ENCODE data around the gene CANT1.

Gene CANT1

DNA sequence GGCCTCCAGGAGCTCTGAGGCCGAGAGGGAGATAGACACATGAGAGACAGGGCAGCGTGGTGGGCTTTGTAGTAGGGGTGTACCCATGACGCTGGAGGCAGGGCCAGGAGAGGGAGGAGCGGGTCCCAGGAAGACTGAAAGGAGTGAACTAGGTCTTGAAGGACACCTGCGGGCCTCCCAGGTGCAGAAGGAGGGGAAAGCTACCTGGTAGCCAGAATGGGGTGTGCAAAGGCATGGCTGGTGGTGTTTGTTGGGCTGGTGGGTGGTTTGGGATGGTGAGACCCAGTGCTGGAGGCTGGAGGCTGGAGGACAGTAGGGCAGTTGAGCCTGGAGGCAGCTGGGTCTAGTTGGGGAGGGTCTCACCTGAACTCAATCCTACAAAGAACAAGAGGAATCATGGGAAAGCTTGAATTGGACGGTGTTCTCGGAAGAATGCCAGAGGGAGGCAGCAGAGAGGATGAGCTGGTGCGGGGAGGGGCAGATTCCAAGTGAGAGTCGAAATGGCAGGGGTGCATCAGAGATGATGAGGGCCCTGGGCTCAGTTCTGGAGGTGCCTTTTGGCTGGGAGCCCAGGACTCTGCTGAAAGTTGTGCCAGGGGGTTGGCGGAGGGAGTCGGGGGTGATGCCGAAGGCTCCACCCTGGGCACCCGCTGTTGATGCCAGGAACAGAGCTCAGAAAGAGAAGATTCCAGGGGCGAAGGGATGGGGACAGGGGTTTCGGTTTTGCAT is 35.6 kb upstream of the CANT1 start:
- Histone ChIP-seq H3K36me3 (peaks cover 29 to 53% (median 44%) of the 10 kb centered on the region in 3 donors), H3K27ac (peak overlapping the region in 1 of 2 donors; percentile 76), H3K4me1 (peaks cover 0 to 56% (median 39%) of the 10 kb centered on the region in 4 donors), H3K27me3 (no peaks in the 10 kb centered on the region), H3K4me3 (no peak overlapping the region), H3K9me3 (no peaks in the 10 kb centered on the region)
- peak in 1 of 2 donors; percentile 66 for DNase-seq
- intact Hi-C loops (cut with DNase I; ENCODE audit: low total_unique reads), result no loop called here
- TF ChIP-seq CTCF (IDR thresholded peaks at IDR 0.05), result no peak

- Histone ChIP-seq H3K27ac (no peak overlapping the region), H3K36me3 (peaks cover 23 to 46% (median 38%) of the 10 kb centered on the region in 3 donors), H3K9me3 (no peaks in the 10 kb centered on the region), H3K4me1 (peaks cover 0 to 57% (median 39%) of the 10 kb centered on the region in 4 donors), H3K4me3 (no peak overlapping the region), H3K27me3 (no peaks in the 10 kb centered on the region)
- intact Hi-C loops (cut with DNase I; ENCODE audit: low total_unique reads), result no loop called here
- DNase-seq, result peak in 1 of 2 donors; percentile 55
- TF ChIP-seq CTCF (IDR thresholded peaks at IDR 0.05), result no peak
Observed at GRCh38 chr17:79044462-79044861, 34.9 kb upstream of the CANT1 start.

GRCh38 chr17:79043931-79044320 is 34.4 kb upstream of the CANT1 start:
- peaks cover 0 to 63% (median 42%) of the 10 kb centered on the region in 4 donors for H3K4me1 ChIP-seq
- no peak overlapping the region for H3K27ac ChIP-seq
- H3K9me3 ChIP-seq, result no peaks in the 10 kb centered on the region
- H3K36me3 ChIP-seq, result peaks cover 17 to 41% (median 38%) of the 10 kb centered on the region in 3 donors
- DNase-seq, result peak in 1 of 2 donors; percentile 62
- no peak for TF ChIP-seq CTCF (IDR thresholded peaks at IDR 0.05)
- H3K4me3 ChIP-seq, result no peak overlapping the region
- no peaks in the 10 kb centered on the region for H3K27me3 ChIP-seq
- intact Hi-C loops (cut with DNase I; ENCODE audit: low total_unique reads), result no loop called here

- H3K27me3 ChIP-seq, result no peaks in the 10 kb centered on the region
- intact Hi-C loops (cut with DNase I; ENCODE audit: low total_unique reads), result no loop called here
- H3K27ac ChIP-seq, result no peak overlapping the region
- no peaks in the 10 kb centered on the region for H3K9me3 ChIP-seq
- DNase-seq, result peak in 1 of 2 donors; percentile 47
- H3K36me3 ChIP-seq, result peaks cover 12 to 35% (median 35%) of the 10 kb centered on the region in 3 donors
- TF ChIP-seq CTCF (IDR thresholded peaks at IDR 0.05), result no peak
- no peak overlapping the region for H3K4me3 ChIP-seq
- peaks cover 0 to 64% (median 47%) of the 10 kb centered on the region in 4 donors for H3K4me1 ChIP-seq
Observed at GRCh38 chr17:79043191-79043930, 33.8 kb upstream of the CANT1 start.

GRCh38 chr17:79042421-79043190 is 33.0 kb upstream of the CANT1 start:
- TF ChIP-seq CTCF (IDR thresholded peaks at IDR 0.05), result peak; percentile 76 to 80
- peaks cover 4 to 28% (median 28%) of the 10 kb centered on the region in 3 donors for H3K36me3 ChIP-seq
- no peaks in the 10 kb centered on the region for H3K9me3 ChIP-seq
- no peaks in the 10 kb centered on the region for H3K27me3 ChIP-seq
- peaks cover 0 to 64% (median 46%) of the 10 kb centered on the region in 4 donors for H3K4me1 ChIP-seq
- H3K4me3 ChIP-seq, result no peak overlapping the region
- DNase-seq, result peak in 1 of 2 donors; percentile 67
- intact Hi-C loops (cut with DNase I; ENCODE audit: low total_unique reads), result no loop called here
- H3K27ac ChIP-seq, result peak overlapping the region in 1 of 2 donors; percentile 35
